Liver (tissue), 9 donors: ENCODE measurements around the gene IL32. TPM values are rescaled to one million over a fixed set of nuclear protein-coding genes. Genes with fewer than 3 reads are reported as not detected.

ENCODE experiments used
- DNase-seq: peaks from one replicate; pipeline ENCODE4 v3.0.0-alpha.2; 2017; ENCODE audit warnings: low spot score
- H3K27ac ChIP-seq, 2 donors: one replicate each; pipeline ENCODE4 v1.7.0; 2013; ENCODE audit warnings: inconsistent platforms in 2 of 2, low read length in 2 of 2, control low read depth in 1 of 2, low read depth in 1 of 2, mild to moderate bottlenecking in 1 of 2
- H3K27me3 ChIP-seq, 4 donors: one replicate each; pipeline versions ENCODE4 v1.6.1 to v1.7.0; 2013; ENCODE audit warnings: low read length in 3 of 4, inconsistent platforms in 1 of 4, mild to moderate bottlenecking in 1 of 4, moderate library complexity in 1 of 4; ENCODE audit not compliant: control insufficient read depth in 4 of 4, insufficient read depth in 4 of 4
- H3K36me3 ChIP-seq, 4 donors: one replicate each; pipeline versions ENCODE4 v1.6.1 to v1.7.0; 2013; ENCODE audit warnings: low read length in 3 of 4, mild to moderate bottlenecking in 3 of 4, low read depth in 1 of 4, moderate library complexity in 1 of 4; ENCODE audit not compliant: control insufficient read depth in 4 of 4, insufficient read depth in 3 of 4
- H3K4me1 ChIP-seq, 4 donors: one replicate each; pipeline versions ENCODE4 v1.6.1 to v1.7.0; 2013; ENCODE audit warnings: low read length in 3 of 4, mild to moderate bottlenecking in 3 of 4, moderate library complexity in 1 of 4; ENCODE audit not compliant: control insufficient read depth in 4 of 4, insufficient read depth in 4 of 4
- H3K4me3 ChIP-seq, 3 donors: one replicate each; pipeline versions ENCODE4 v1.6.1 to v1.7.0; 2013; ENCODE audit warnings: low read length in 3 of 3, control low read depth in 1 of 3, low read depth in 1 of 3, mild to moderate bottlenecking in 1 of 3
- H3K9ac ChIP-seq, 2 donors: one replicate each; pipeline ENCODE4 v1.7.0; 2013; ENCODE audit warnings: low read length in 2 of 2, mild to moderate bottlenecking in 2 of 2, moderate library complexity in 2 of 2, control low read depth in 1 of 2, low read depth in 1 of 2
- H3K9me3 ChIP-seq, 4 donors: one replicate each; pipeline versions ENCODE4 v1.6.1 to v1.7.0; 2013; ENCODE audit warnings: low read length in 3 of 4; ENCODE audit not compliant: control insufficient read depth in 4 of 4
- EGR1 ChIP-seq, 2 donors: IDR thresholded peaks; 2 replicates each; pipeline ENCODE4 v1.6.1; 2016 to 2018; ENCODE audit warnings: antibody characterized with exemption in 2 of 2, low read depth in 2 of 2
- FOXA2 ChIP-seq: IDR thresholded peaks from 2 replicates; pipeline ENCODE4 v1.6.1; 2016; ENCODE audit warnings: antibody characterized with exemption
- GABPA ChIP-seq, 2 donors: IDR thresholded peaks in 1 of 2; conservative IDR thresholded peaks in 1 of 2; 2 replicates each; pipeline ENCODE4 v1.6.1; 2016; ENCODE audit warnings: antibody characterized with exemption in 2 of 2, mild to moderate bottlenecking in 1 of 2, moderate library complexity in 1 of 2
- HNF4A ChIP-seq, 2 donors: conservative IDR thresholded peaks; 2 replicates each; pipeline ENCODE4 v1.6.1; 2016; ENCODE audit warnings: antibody characterized with exemption in 2 of 2, mild to moderate bottlenecking in 2 of 2
- HNF4G ChIP-seq: IDR thresholded peaks from 2 replicates; pipeline ENCODE4 v1.6.1; 2016; ENCODE audit warnings: antibody characterized with exemption
- JUND ChIP-seq, 2 donors: IDR thresholded peaks; 2 replicates each; pipeline ENCODE4 v1.6.1; 2016; ENCODE audit warnings: antibody characterized with exemption in 2 of 2
- NR2F2 ChIP-seq: IDR thresholded peaks from 2 replicates; pipeline ENCODE4 v1.6.1; 2016; ENCODE audit warnings: antibody characterized with exemption
- RAD21 ChIP-seq, 2 donors: IDR thresholded peaks; 2 replicates each; pipeline ENCODE4 v1.6.1; 2016; ENCODE audit warnings: antibody characterized with exemption in 2 of 2, mild to moderate bottlenecking in 2 of 2
- RXRA ChIP-seq, 2 donors: IDR thresholded peaks; 2 replicates each; pipeline ENCODE4 v1.6.1; 2017 to 2018; ENCODE audit warnings: antibody characterized with exemption in 2 of 2, mild to moderate bottlenecking in 1 of 2
- SP1 ChIP-seq: IDR thresholded peaks from 2 replicates; pipeline ENCODE4 v1.6.1; 2018; ENCODE audit warnings: antibody characterized with exemption, mild to moderate bottlenecking
- TAF1 ChIP-seq: conservative IDR thresholded peaks from 2 replicates; pipeline ENCODE4 v1.6.1; 2016; ENCODE audit warnings: antibody characterized with exemption, mild to moderate bottlenecking
- YY1 ChIP-seq: IDR thresholded peaks from 2 replicates; pipeline ENCODE4 v1.6.1; 2016; ENCODE audit warnings: antibody characterized with exemption, mild to moderate bottlenecking
- ZBTB33 ChIP-seq: IDR thresholded peaks from 2 replicates; pipeline ENCODE4 v1.6.1; 2016; ENCODE audit warnings: antibody characterized with exemption
- WGBS: extraction: QIAGEN DNeasy Blood & Tissue Kit; methylation state at CpG from one replicate; pipeline ENCODE4 v1.1.7; 2013; 5-methylcytosine and 5-hydroxymethylcytosine counted together
- polyA plus RNA-seq, 2 donors: library from polyadenylated mRNA; stranded (reverse) in 1 of 2; unstranded in 1 of 2; fragments of 200-250 nt in 1 of 2; fragments of >200 nt in 1 of 2; fragmentation: Nextera tagmentation in 1 of 2; extraction: Ambion mirVana in 1 of 2; gene quantifications; one replicate each; pipeline versions ENCODE4 v1.2.1 to v1.2.3, GENCODE V29; 2013 to 2015
- total RNA-seq, 2 donors: library from RNA; depleted of rRNA; stranded (reverse); fragments of >200 nt; gene quantifications; one replicate each; pipeline ENCODE4 v1.2.3, GENCODE V29; 2014
- TF ChIP-seq, protein P1 (sequence below): fragments of 150-350 bp; IDR thresholded peaks from 2 replicates; pipeline ENCODE4 v1.5.1; 2017; ENCODE audit warnings: improper control_type of control experiment, low read depth, low read length; ENCODE audit not compliant: missing input control
- TF ChIP-seq, protein P2 (sequence below): IDR thresholded peaks from 2 replicates; pipeline ENCODE4 v1.6.1; 2016; ENCODE audit warnings: antibody characterized with exemption, mild to moderate bottlenecking
- TF ChIP-seq, protein P3 (sequence below): IDR thresholded peaks from 2 replicates; pipeline ENCODE4 v1.6.1; 2016; ENCODE audit warnings: antibody characterized with exemption
- TF ChIP-seq, protein P4 (sequence below): IDR thresholded peaks from 2 replicates; pipeline ENCODE4 v1.6.1; 2016; ENCODE audit warnings: antibody characterized with exemption
- donor health status: healthy.
- donor health status: healthy.
- donor health status: healthy.
- donor health status: healthy.
- donor health status: healthy.

IL32 gene
- total and polyA plus RNA-seq, 4 donors: 8.6 to 328 (median 196) TPM

DNA sequence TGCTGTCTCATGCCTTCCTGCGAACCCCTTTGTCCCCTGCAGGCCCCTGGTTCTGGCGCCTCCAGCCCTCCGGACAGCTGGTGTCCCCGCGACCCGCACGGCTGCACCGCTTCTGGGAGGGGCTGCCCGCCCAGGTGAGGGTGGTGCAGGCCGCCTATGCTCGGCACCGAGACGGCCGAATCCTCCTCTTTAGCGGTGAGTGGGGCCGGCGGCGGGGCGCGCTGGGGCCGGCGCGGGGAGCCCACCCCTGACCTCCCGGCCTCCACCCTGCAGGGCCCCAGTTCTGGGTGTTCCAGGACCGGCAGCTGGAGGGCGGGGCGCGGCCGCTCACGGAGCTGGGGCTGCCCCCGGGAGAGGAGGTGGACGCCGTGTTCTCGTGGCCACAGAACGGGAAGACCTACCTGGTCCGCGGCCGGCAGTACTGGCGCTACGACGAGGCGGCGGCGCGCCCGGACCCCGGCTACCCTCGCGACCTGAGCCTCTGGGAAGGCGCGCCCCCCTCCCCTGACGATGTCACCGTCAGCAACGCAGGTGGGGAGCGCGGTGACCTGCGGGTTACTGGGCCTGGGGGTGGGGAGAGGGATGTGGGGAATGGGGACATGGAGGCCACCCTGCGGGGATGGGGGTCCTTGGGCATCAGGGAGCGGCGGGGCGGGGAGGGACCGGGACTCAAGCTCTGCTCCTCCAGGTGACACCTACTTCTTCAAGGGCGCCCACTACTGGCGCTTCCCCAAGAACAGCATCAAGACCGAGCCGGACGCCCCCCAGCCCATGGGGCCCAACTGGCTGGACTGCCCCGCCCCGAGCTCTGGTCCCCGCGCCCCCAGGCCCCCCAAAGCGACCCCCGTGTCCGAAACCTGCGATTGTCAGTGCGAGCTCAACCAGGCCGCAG, 7.1 kb upstream of the IL32 start:
- Histone ChIP-seq H3K4me1 (peaks cover 6 to 18% (median 18%) of the 10 kb centered on the region in 4 donors), H3K9ac (peak overlapping the region in 1 of 2 donors; percentile 69), H3K27me3 (no peaks in the 10 kb centered on the region), H3K4me3 (peak overlapping the region; percentile 8 to 89 (median 65)), H3K36me3 (peaks cover 0 to 2% (median 0%) of the 10 kb centered on the region in 4 donors), H3K27ac (peak overlapping the region; percentile 5 to 86), H3K9me3 (no peaks in the 10 kb centered on the region)
- no peak for TF ChIP-seq SP1
- TF ChIP-seq, protein P1, sequence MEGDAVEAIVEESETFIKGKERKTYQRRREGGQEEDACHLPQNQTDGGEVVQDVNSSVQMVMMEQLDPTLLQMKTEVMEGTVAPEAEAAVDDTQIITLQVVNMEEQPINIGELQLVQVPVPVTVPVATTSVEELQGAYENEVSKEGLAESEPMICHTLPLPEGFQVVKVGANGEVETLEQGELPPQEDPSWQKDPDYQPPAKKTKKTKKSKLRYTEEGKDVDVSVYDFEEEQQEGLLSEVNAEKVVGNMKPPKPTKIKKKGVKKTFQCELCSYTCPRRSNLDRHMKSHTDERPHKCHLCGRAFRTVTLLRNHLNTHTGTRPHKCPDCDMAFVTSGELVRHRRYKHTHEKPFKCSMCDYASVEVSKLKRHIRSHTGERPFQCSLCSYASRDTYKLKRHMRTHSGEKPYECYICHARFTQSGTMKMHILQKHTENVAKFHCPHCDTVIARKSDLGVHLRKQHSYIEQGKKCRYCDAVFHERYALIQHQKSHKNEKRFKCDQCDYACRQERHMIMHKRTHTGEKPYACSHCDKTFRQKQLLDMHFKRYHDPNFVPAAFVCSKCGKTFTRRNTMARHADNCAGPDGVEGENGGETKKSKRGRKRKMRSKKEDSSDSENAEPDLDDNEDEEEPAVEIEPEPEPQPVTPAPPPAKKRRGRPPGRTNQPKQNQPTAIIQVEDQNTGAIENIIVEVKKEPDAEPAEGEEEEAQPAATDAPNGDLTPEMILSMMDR: no peak
- TF ChIP-seq GABPA (IDR thresholded peaks at IDR 0.05 in 1 of 2, conservative IDR thresholded peaks at IDR 0.05 in 1 of 2): no peak
- TF ChIP-seq JUND (IDR thresholded peaks at IDR 0.05): no peak
- no peak for TF ChIP-seq EGR1 (IDR thresholded peaks at IDR 0.05; ENCODE audit: low read depth in 2 of 2)
- no peak for TF ChIP-seq ZBTB33
- TF ChIP-seq, protein P2, sequence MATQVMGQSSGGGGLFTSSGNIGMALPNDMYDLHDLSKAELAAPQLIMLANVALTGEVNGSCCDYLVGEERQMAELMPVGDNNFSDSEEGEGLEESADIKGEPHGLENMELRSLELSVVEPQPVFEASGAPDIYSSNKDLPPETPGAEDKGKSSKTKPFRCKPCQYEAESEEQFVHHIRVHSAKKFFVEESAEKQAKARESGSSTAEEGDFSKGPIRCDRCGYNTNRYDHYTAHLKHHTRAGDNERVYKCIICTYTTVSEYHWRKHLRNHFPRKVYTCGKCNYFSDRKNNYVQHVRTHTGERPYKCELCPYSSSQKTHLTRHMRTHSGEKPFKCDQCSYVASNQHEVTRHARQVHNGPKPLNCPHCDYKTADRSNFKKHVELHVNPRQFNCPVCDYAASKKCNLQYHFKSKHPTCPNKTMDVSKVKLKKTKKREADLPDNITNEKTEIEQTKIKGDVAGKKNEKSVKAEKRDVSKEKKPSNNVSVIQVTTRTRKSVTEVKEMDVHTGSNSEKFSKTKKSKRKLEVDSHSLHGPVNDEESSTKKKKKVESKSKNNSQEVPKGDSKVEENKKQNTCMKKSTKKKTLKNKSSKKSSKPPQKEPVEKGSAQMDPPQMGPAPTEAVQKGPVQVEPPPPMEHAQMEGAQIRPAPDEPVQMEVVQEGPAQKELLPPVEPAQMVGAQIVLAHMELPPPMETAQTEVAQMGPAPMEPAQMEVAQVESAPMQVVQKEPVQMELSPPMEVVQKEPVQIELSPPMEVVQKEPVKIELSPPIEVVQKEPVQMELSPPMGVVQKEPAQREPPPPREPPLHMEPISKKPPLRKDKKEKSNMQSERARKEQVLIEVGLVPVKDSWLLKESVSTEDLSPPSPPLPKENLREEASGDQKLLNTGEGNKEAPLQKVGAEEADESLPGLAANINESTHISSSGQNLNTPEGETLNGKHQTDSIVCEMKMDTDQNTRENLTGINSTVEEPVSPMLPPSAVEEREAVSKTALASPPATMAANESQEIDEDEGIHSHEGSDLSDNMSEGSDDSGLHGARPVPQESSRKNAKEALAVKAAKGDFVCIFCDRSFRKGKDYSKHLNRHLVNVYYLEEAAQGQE: no peak
- TF ChIP-seq, protein P3, sequence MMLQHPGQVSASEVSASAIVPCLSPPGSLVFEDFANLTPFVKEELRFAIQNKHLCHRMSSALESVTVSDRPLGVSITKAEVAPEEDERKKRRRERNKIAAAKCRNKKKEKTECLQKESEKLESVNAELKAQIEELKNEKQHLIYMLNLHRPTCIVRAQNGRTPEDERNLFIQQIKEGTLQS: no peak
- no peak for TF ChIP-seq RXRA (IDR thresholded peaks at IDR 0.05)
- no peak for TF ChIP-seq HNF4G
- TF ChIP-seq, protein P4, sequence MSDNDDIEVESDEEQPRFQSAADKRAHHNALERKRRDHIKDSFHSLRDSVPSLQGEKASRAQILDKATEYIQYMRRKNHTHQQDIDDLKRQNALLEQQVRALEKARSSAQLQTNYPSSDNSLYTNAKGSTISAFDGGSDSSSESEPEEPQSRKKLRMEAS: no peak
- no peak for TF ChIP-seq FOXA2
- no peak for TF ChIP-seq TAF1
- TF ChIP-seq RAD21 (IDR thresholded peaks at IDR 0.05): no peak
- no peak for TF ChIP-seq YY1
- TF ChIP-seq HNF4A (conservative IDR thresholded peaks at IDR 0.05): no peak
- no peak for TF ChIP-seq NR2F2
- 11% methylated on average over 77 of the region's 77 CpGs for WGBS
- no peak for DNase-seq
